VCaP (cell line): Measurements from ENCODE around the gene UBLCP1.
A peak's percentile ranks its signal among the peaks of the same experiment; 100 is the strongest.

ENCODE experiments used
- H3K27ac ChIP-seq: fragments of 450-650 bp; 2 replicates; pipeline ENCODE4 v1.5.1; 2017
- TF ChIP-seq, protein P1 (sequence below): fragments of 450-650 bp; conservative IDR thresholded peaks from 2 replicates; pipeline ENCODE4 v1.5.1; 2017; ENCODE audit warnings: mild to moderate bottlenecking, moderate library complexity

Gene UBLCP1

GRCh38 chr5:159262859-159263568 lies at the start of gene UBLCP1:
Gene UBLCP1 (plus strand): TSS chr5:159263290. CDS start chr5:159268916, 5,626 bp downstream.
- H3K27ac ChIP-seq, result peak within 1 kb of the TSS; percentile 92
- TF ChIP-seq, protein P1, sequence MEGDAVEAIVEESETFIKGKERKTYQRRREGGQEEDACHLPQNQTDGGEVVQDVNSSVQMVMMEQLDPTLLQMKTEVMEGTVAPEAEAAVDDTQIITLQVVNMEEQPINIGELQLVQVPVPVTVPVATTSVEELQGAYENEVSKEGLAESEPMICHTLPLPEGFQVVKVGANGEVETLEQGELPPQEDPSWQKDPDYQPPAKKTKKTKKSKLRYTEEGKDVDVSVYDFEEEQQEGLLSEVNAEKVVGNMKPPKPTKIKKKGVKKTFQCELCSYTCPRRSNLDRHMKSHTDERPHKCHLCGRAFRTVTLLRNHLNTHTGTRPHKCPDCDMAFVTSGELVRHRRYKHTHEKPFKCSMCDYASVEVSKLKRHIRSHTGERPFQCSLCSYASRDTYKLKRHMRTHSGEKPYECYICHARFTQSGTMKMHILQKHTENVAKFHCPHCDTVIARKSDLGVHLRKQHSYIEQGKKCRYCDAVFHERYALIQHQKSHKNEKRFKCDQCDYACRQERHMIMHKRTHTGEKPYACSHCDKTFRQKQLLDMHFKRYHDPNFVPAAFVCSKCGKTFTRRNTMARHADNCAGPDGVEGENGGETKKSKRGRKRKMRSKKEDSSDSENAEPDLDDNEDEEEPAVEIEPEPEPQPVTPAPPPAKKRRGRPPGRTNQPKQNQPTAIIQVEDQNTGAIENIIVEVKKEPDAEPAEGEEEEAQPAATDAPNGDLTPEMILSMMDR, result no peak

DNA sequence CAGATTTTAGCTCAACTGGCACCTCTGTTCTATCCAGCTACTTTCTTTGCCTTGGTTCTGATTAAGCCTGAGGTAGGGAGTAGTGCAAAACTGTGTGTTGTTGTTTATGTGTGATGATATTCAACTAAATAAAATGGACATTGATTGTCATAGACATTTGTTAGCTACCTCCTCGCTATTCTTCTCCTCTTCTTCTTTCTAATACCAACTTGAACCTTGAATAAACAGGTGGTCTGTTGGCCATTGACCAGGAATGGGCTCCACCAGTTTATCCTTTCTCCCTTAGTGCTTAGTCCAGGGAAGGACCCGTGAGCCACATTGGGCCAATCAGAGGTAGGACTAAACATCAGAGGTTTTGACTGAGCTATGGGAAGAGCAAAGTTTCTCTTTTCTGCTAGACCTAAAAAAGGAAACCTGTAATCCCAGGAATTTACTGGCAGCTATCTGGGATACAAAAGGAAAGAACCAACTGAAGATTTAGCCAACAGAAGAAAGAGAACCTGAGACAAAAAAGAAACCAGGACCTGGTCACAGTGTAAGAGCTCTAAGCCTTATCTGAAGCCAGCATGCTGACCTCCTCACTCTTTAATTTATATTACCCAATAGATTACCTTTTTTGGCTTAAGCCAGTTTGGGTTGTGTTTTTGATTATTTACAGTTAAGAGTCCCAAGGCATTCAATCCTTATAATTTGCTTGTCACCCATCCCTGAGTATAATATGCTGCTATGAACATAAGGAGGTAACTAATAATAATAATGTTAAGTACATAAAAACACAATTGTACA lies 48.4 kb upstream of the UBLCP1 start:
- H3K27ac ChIP-seq, result no peak overlapping the region

GRCh38 chr5:159215886-159216285 lies 47.2 kb upstream of the UBLCP1 start:
- no peak overlapping the region for H3K27ac ChIP-seq
- TF ChIP-seq, protein P1, result no peak

More for the DNA sequence above, 48.4 kb upstream of the UBLCP1 start:
- TF ChIP-seq, protein P1, result no peak

- TF ChIP-seq, protein P1, result no peak; the same call in 1 of the 2 replicates
- no peak overlapping the region for H3K27ac ChIP-seq
These were observed 46.6 kb upstream of the UBLCP1 start for GRCh38 chr5:159216454-159216853.

- TF ChIP-seq, protein P1, result no peak
- no peak overlapping the region for H3K27ac ChIP-seq
These were observed 45.9 kb upstream of the UBLCP1 start for GRCh38 chr5:159217236-159217635.

- no peak overlapping the region for H3K27ac ChIP-seq
- TF ChIP-seq, protein P1, result no peak
These were observed 44.5 kb upstream of the UBLCP1 start for GRCh38 chr5:159218595-159219023.

DNA sequence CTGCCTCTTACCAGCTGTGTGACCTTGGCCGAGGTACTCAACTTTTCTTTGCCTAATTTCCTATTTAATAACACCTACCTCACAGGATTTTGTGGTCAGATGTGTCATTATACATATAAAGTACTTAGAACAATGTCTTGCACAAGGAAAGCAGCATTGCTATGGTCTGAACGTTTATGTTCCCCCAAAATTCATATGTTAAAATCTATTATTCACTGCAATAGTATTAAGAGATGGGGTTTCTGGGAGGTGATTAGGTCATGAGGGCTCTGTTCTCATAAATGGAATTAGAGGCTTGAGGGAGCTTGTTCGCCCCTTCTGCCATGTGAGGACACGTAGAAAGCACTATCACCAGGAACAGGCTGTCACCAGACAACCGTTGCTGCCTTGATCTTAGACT lies 42.9 kb upstream of the UBLCP1 start:
- TF ChIP-seq, protein P1, result no peak
- no peak overlapping the region for H3K27ac ChIP-seq
